Lower lobe of right lung (tissue), 2 donors: ENCODE measurements around the gene C11orf68. TPM values are rescaled to one million over a fixed set of nuclear protein-coding genes. Genes with fewer than 3 reads are reported as not detected.

Experiments
- ATAC-seq, 2 donors: fragments of 200-7000 bp; cut with Tn5 transposase; one replicate each; pipeline ENCODE4 v1.9.1; 2020 to 2022; ENCODE audit warnings: mild to moderate bottlenecking in 2 of 2, moderate library complexity in 2 of 2
- DNase-seq: peaks from one replicate; pipeline ENCODE4 v3.0.0-alpha.2; 2020
- H3K27ac ChIP-seq: fragments of 200-600 bp; one replicate; pipeline ENCODE4 v1.8.0; 2022
- H3K27me3 ChIP-seq: fragments of 200-600 bp; one replicate; pipeline ENCODE4 v1.8.0; 2022; ENCODE audit warnings: low read depth
- H3K36me3 ChIP-seq: fragments of 200-600 bp; one replicate; pipeline ENCODE4 v1.8.0; 2022; ENCODE audit warnings: mild to moderate bottlenecking
- H3K4me1 ChIP-seq: fragments of 200-600 bp; one replicate; pipeline ENCODE4 v1.8.0; 2022
- H3K4me3 ChIP-seq: fragments of 200-600 bp; one replicate; pipeline ENCODE4 v1.8.0; 2022; ENCODE audit warnings: mild to moderate bottlenecking
- H3K9me3 ChIP-seq: fragments of 200-600 bp; one replicate; pipeline ENCODE4 v1.8.0; 2022
- intact Hi-C: fragments of 100-400 bp; cut with DNase I; formaldehyde crosslinking; loops from one replicate; pipeline ENCODE4 v1.11.0; 2022
- total RNA-seq: library from RNA; stranded (reverse); fragmentation: NEBNext Ultra II Directional; extraction: Animal tissue kit (Norgen Biotek cat#: 25700); gene quantifications from one replicate; pipeline ENCODE4 v1.2.1, GENCODE V29; 2021
- TF ChIP-seq, protein P1 (sequence below): fragments of 200-600 bp; IDR thresholded peaks from one replicate; pipeline ENCODE4 v1.8.0; 2022; ENCODE audit warnings: antibody characterized with exemption, mild to moderate bottlenecking
- donor health status: DM: no; HTN: yes; CAD: no; lungs with severe emphysema.

The C11orf68 gene
- total RNA-seq, 1 donor from 2014 or later = 36.5 TPM

DNA sequence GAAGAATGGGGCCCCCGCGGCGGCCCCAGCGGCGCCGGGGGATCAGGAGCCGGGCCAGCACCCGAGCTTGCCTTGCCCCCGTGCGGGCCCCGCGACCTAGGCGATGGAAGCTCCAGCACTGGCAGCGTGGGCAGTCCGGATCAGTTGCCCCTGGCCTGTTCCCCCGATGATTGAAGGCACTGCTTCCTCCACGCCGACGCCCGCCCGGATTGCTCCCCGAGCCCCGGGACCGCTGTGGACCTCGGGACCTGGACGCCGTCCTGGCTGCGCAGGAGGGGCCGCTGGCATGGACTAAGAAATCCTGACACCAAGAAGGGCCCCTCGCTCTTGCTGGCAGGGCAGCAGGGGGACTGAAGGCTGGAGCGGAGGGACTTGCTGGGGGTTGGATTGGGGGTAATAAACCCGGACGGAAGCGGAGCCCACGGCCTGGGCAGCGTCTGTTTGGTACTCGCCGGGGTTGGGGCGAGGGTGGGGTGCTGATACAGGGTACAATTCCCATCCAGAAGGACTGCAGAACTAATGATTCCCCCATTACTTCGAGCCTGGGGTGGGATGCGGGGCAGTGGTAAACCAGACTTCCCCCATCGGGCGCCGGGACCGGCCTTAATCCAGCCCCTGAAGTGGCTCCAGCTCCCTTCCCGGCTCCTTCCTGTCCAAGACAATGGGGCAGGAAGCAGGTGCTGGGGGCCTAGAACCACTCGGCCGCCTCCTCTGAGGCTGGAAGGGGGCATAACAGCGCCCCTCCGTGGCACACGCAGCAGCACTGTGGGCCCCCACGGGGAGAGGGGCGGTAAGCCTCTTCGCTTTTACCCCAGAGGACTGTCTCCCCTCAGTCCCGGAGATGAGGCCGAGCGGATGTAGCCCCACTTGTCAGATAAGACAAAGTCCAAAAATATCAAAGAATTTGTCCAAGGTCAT, 27.4 kb downstream of the C11orf68 start:
- peaks cover 8% of the 10 kb centered on the region for H3K36me3 ChIP-seq
- H3K4me3 ChIP-seq = peak overlapping the region; percentile 88
- TF ChIP-seq, protein P1, sequence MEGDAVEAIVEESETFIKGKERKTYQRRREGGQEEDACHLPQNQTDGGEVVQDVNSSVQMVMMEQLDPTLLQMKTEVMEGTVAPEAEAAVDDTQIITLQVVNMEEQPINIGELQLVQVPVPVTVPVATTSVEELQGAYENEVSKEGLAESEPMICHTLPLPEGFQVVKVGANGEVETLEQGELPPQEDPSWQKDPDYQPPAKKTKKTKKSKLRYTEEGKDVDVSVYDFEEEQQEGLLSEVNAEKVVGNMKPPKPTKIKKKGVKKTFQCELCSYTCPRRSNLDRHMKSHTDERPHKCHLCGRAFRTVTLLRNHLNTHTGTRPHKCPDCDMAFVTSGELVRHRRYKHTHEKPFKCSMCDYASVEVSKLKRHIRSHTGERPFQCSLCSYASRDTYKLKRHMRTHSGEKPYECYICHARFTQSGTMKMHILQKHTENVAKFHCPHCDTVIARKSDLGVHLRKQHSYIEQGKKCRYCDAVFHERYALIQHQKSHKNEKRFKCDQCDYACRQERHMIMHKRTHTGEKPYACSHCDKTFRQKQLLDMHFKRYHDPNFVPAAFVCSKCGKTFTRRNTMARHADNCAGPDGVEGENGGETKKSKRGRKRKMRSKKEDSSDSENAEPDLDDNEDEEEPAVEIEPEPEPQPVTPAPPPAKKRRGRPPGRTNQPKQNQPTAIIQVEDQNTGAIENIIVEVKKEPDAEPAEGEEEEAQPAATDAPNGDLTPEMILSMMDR = peak; percentile 45
- peak overlapping the region; percentile 98 for H3K27ac ChIP-seq
- H3K4me1 ChIP-seq = peaks cover 65% of the 10 kb centered on the region
- intact Hi-C loops = no loop called here
- H3K9me3 ChIP-seq = no peaks in the 10 kb centered on the region
- H3K27me3 ChIP-seq = no peaks in the 10 kb centered on the region
- ATAC-seq = no peak
- peak; percentile 62 for DNase-seq

DNA sequence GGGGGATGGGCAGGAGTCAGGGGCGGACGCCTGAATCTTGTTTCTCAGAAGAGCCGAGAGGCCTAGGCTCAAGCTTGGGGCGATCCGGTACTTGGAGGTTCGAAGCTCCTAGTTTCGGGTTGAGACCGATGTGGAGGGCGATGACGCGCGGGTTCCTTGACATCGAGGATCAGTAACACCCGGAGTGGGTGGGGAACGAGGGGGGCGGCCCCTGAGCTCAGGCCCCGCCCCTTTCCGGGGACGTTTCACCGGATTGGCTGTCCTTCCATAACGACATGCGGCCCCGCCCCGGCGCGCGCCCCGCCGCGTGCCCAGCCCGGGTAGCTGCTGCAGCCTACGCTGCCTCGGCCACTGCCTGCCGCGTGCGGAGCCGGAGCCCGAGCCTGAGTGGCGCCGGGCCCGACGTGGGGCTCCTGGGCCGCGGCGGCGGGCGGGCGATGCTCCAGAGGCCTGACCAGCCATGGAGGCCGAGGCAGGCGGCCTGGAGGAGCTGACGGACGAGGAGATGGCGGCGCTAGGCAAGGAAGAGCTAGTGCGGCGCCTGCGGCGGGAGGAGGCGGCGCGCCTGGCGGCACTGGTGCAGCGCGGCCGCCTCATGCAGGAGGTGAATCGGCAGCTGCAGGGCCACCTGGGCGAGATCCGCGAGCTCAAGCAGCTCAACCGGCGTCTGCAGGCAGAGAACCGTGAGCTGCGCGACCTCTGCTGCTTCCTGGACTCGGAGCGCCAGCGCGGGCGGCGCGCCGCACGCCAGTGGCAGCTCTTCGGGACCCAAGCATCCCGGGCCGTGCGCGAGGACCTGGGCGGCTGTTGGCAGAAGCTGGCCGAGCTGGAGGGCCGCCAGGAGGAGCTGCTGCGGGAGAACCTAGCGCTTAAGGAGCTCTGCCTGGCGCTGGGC, 28.3 kb downstream of the C11orf68 start, which contains the start of gene CCDC85B:
TSS of gene CCDC85B (plus strand) at position 350 of the 895 bp plus-strand sequence. CDS start at position 461, 111 bp downstream.
- TF ChIP-seq, protein P1 = no peak
- peaks cover 65% of the 10 kb centered on the region for H3K4me1 ChIP-seq
- peak; percentile 88 to 92 for ATAC-seq

DNA sequence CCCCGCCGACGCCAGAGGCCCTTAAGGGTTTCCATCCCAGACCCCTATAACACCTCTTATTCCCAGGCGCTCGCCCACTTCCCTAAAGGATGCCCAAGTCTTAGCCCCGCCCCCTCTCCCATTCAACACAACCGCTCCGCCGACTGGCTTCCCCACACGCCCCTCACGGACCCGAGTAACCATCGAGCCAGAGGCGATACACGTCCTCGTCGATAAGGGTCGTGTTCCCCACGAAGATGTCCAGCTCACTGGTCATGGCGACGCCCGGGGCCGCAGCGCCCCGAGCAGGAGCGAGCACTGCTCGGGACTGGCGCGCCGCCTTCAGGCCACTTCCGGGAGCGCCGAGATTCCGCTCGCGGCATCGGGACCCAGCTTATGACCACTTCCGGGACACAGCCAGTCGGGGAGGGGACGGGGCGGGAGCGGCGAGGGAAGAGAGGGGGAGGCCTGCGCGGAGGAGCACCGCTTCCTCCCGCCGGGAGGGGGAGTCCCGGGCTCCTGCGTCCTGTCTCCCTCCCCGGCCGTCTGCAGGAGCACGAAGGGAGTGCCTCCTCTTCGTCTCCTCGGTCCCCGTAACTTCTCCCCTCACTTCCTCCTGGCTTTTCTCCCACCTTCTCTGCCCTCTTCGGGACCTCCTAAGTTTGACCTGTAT, 30.6 kb downstream of the C11orf68 start, which contains the start of gene FIBP:
TSS of gene FIBP (minus strand) at position 309 of the 652 bp plus-strand sequence. CDS start at position 256, 53 bp downstream.
- H3K4me1 ChIP-seq = peaks cover 57% of the 10 kb centered on the region
- H3K27ac ChIP-seq = peak within 1 kb of the TSS; percentile 98
- intact Hi-C loops = loop anchor here (10.0 kb wide), 1 partner anchor 97 kb away; no protein-coding TSS in a partner anchor
- peaks cover 29% of the 10 kb centered on the region for H3K36me3 ChIP-seq
- H3K9me3 ChIP-seq = no peaks in the 10 kb centered on the region
- DNase-seq (peak; percentile 98), ATAC-seq (peak; percentile 89 to 90)
- H3K27me3 ChIP-seq = no peaks in the 10 kb centered on the region
- TF ChIP-seq, protein P1 = peak; percentile 83
- peak within 1 kb of the TSS; percentile 88 for H3K4me3 ChIP-seq

More for the DNA sequence above, 28.3 kb downstream of the C11orf68 start, which contains the start of gene CCDC85B:
- H3K27me3 ChIP-seq = no peaks in the 10 kb centered on the region
- peaks cover 11% of the 10 kb centered on the region for H3K36me3 ChIP-seq
- intact Hi-C loops = no loop called here
- peak within 1 kb of the TSS; percentile 88 for H3K4me3 ChIP-seq
- peak; percentile 99 for DNase-seq
- H3K9me3 ChIP-seq = no peaks in the 10 kb centered on the region
- peak within 1 kb of the TSS; percentile 98 for H3K27ac ChIP-seq

DNA sequence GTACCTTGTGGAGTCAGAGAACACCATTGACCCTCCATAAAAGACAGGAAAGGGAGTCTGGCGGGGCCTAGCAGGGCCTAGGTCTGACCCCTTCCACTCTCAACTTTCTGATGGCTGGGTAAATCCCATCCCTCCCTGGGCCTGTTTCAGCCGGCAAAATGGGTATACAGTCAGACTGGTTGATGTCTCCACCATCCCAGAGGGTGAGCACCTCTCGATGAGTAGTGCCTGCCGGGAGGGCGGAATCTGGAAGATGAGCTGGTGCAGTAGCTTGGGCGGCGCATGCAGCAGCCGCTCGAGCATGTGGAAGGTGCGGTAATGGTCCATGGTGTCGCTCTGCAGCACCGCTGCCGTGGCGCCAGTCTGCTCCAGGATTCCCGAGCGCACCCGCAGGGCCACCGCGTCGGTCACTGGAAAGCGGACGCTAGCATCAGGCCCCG, 31.1 kb downstream of the C11orf68 start:
- no peaks in the 10 kb centered on the region for H3K9me3 ChIP-seq
- peak overlapping the region; percentile 88 for H3K4me3 ChIP-seq
- H3K27me3 ChIP-seq = no peaks in the 10 kb centered on the region
- TF ChIP-seq, protein P1 = no peak
- H3K27ac ChIP-seq = peak overlapping the region; percentile 98
- peaks cover 34% of the 10 kb centered on the region for H3K36me3 ChIP-seq
- DNase-seq (no peak), ATAC-seq (no peak)
- peaks cover 52% of the 10 kb centered on the region for H3K4me1 ChIP-seq
- intact Hi-C loops = loop anchor here (10.0 kb wide), 1 partner anchor 97 kb away; no protein-coding TSS in a partner anchor
